Endodermal cell (in vitro differentiated cells): ENCODE results near the gene TGM6. TPM values are rescaled to one million over a fixed set of nuclear protein-coding genes. Genes with fewer than 3 reads are reported as not detected.

Source experiments
- DNase-seq: peaks from one replicate; pipeline ENCODE4 v3.0.0-alpha.2; 2017
- H3K27ac ChIP-seq: 2 replicates; pipeline ENCODE4 v1.5.1; 2013; ENCODE audit warnings: mild to moderate bottlenecking, low read depth, low read length, moderate library complexity
- H3K27me3 ChIP-seq: 2 replicates; pipeline ENCODE4 v1.6.1; 2013; ENCODE audit warnings: mild to moderate bottlenecking, low read length, moderate library complexity; ENCODE audit not compliant: insufficient read depth, control insufficient read depth, poor library complexity, severe bottlenecking
- H3K36me3 ChIP-seq: 2 replicates; pipeline ENCODE4 v1.7.0; 2013; ENCODE audit warnings: mild to moderate bottlenecking, low read length, moderate library complexity; ENCODE audit not compliant: control insufficient read depth, insufficient read depth
- H3K4me1 ChIP-seq: one replicate; pipeline ENCODE4 v1.7.0; 2013; ENCODE audit warnings: low read length; ENCODE audit not compliant: control insufficient read depth, insufficient read depth
- H3K4me3 ChIP-seq: 2 replicates; pipeline ENCODE4 v1.5.1; 2013; ENCODE audit warnings: mild to moderate bottlenecking, low read length, moderate library complexity
- H3K9ac ChIP-seq: 2 replicates; pipeline ENCODE4 v1.6.1; 2013; ENCODE audit warnings: mild to moderate bottlenecking, low read length, moderate library complexity; ENCODE audit not compliant: poor library complexity, severe bottlenecking; ENCODE audit errors: extremely low read depth
- H3K9me3 ChIP-seq: 2 replicates; pipeline ENCODE4 v1.6.1; 2013; ENCODE audit warnings: mild to moderate bottlenecking, low read length, moderate library complexity; ENCODE audit not compliant: control insufficient read depth
- H3K27ac Mint-ChIP-seq: 2 replicates; pipeline ENCODE4 v1.8.0; 2020; ENCODE audit warnings: mixed read lengths
- H3K27me3 Mint-ChIP-seq: 2 replicates; pipeline ENCODE4 v1.8.0; 2021; ENCODE audit warnings: mild to moderate bottlenecking, mixed read lengths; ENCODE audit not compliant: insufficient read depth
- H3K36me3 Mint-ChIP-seq: 2 replicates; pipeline ENCODE4 v1.8.0; 2020; ENCODE audit warnings: low read depth, mixed read lengths
- H3K4me1 Mint-ChIP-seq: 2 replicates; pipeline ENCODE4 v1.8.0; 2020; ENCODE audit warnings: mixed read lengths
- H3K4me3 Mint-ChIP-seq: 2 replicates; pipeline ENCODE4 v1.8.0; 2020; ENCODE audit warnings: mild to moderate bottlenecking, moderate library complexity, mixed read lengths
- H3K9me3 Mint-ChIP-seq: 2 replicates; pipeline ENCODE4 v1.8.0; 2020; ENCODE audit warnings: mild to moderate bottlenecking, mixed read lengths
- CTCF ChIP-seq: fragments of 200-600 bp; sonication (generic); conservative IDR thresholded peaks from 2 replicates; pipeline ENCODE4 v1.5.0; 2021; ENCODE audit warnings: antibody characterized with exemption, mild to moderate bottlenecking
- WGBS, 2 experiments: methylation state at CpG; one replicate each; pipeline versions ENCODE4 v1.1.5 to v1.1.7; 2013; ENCODE audit warnings: missing lambda C conversion rate in 2 of 2, mixed read lengths in 1 of 2; ENCODE audit not compliant: insufficient coverage in 1 of 2, insufficient read length in 1 of 2; 5-methylcytosine and 5-hydroxymethylcytosine counted together
- total RNA-seq, 2 donors: library from RNA; stranded (reverse); fragmentation: NEBNext Ultra II Directional in 1 of 2; extraction: Animal tissue kit (Norgen Biotek cat#: 25700) in 1 of 2; gene quantifications; 2 replicates in 1 of 2; 3 replicates in 1 of 2; pipeline ENCODE4 v1.2.1, GENCODE V29; 2021

The TGM6 gene
- total RNA-seq, 2 donors from 2014 or later = not detected

- H3K27me3 Mint-ChIP-seq = peaks cover 9% of the 10 kb centered on the region
- Histone ChIP-seq H3K4me1 (no peaks in the 10 kb centered on the region), H3K4me3 (no peak overlapping the region), H3K27me3 (no peaks in the 10 kb centered on the region), H3K36me3 (no peaks in the 10 kb centered on the region), H3K27ac (no peak overlapping the region), H3K9me3 (no peaks in the 10 kb centered on the region), H3K9ac (no peak overlapping the region)
- no peak overlapping the region for H3K27ac Mint-ChIP-seq
- no peak for DNase-seq
- H3K4me3 Mint-ChIP-seq = no peak overlapping the region
- H3K9me3 Mint-ChIP-seq = no peaks in the 10 kb centered on the region
- TF ChIP-seq CTCF = no peak
- WGBS, 2 experiments = 92 to 94% methylated on average over 2 to 3 of the region's 6 CpGs
- H3K4me1 Mint-ChIP-seq = no peaks in the 10 kb centered on the region
- no peaks in the 10 kb centered on the region for H3K36me3 Mint-ChIP-seq
Measured at GRCh38 chr20:2429051-2429450, 48.4 kb downstream of the TGM6 start.

GRCh38 chr20:2430538-2430937 lies 49.8 kb downstream of the TGM6 start:
- no peak overlapping the region for H3K27ac Mint-ChIP-seq
- no peak overlapping the region for H3K4me3 Mint-ChIP-seq
- no peaks in the 10 kb centered on the region for H3K9me3 Mint-ChIP-seq

GRCh38 chr20:2431185-2431584 lies 50.5 kb downstream of the TGM6 start:
- Mint-ChIP-seq H3K9me3 (no peaks in the 10 kb centered on the region), H3K27me3 (peaks cover 9% of the 10 kb centered on the region), H3K27ac (no peak overlapping the region), H3K4me3 (no peak overlapping the region), H3K4me1 (no peaks in the 10 kb centered on the region), H3K36me3 (no peaks in the 10 kb centered on the region)
- Histone ChIP-seq H3K4me1 (no peaks in the 10 kb centered on the region), H3K9ac (no peak overlapping the region), H3K4me3 (no peak overlapping the region), H3K36me3 (no peaks in the 10 kb centered on the region), H3K27me3 (no peaks in the 10 kb centered on the region), H3K27ac (no peak overlapping the region), H3K9me3 (no peaks in the 10 kb centered on the region)
- no peak for DNase-seq
- 74 to 86% methylated on average over 1 of the region's 1 CpG for WGBS, 2 experiments
- TF ChIP-seq CTCF = no peak

More at GRCh38 chr20:2430538-2430937, 49.8 kb downstream of the TGM6 start:
- H3K9ac ChIP-seq = no peak overlapping the region
- no peaks in the 10 kb centered on the region for H3K27me3 ChIP-seq
- DNase-seq = no peak
- Mint-ChIP-seq H3K4me1 (no peaks in the 10 kb centered on the region), H3K27me3 (peaks cover 9% of the 10 kb centered on the region), H3K36me3 (no peaks in the 10 kb centered on the region)
- H3K9me3 ChIP-seq = no peaks in the 10 kb centered on the region
- H3K4me3 ChIP-seq = no peak overlapping the region
- no peak overlapping the region for H3K27ac ChIP-seq
- 96 to 100% methylated on average over 2 to 4 of the region's 4 CpGs for WGBS, 2 experiments
- no peak for TF ChIP-seq CTCF
- no peaks in the 10 kb centered on the region for H3K36me3 ChIP-seq
- no peaks in the 10 kb centered on the region for H3K4me1 ChIP-seq
